ENCODE measurements around the gene CCL24. TPM values are rescaled to one million over a fixed set of nuclear protein-coding genes. Genes with fewer than 3 reads are reported as not detected.
"Not testable (repeated sequence)": the region's sequence is repeated elsewhere in the genome, so short reads cannot be mapped to it uniquely, and the experiment has no call there.

The CCL24 gene
- polyA plus RNA-seq, 3 donors = 1.2 TPM; not detected in 2

DNA sequence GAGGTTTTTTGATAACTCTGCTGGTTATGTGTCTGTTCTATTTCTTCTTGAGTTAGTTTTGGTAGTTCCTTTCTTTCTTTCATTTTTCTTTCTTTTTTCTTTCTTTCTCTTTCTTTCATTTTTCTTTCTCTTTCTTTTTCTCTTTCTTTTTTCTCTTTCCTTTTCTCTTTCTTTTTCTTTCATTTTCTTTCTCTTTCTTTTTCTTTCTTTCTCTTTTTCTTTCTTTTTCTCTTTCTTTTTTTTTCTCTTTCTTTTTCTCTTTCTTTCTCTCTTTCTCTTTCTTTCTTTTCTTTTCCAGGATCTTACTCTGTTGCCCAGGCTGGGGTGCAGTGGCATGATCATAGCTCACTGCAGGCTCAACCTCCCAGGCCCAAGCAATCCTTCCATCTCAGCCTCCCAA is 44.8 kb upstream of the CCL24 start:
- no peaks in the 10 kb centered on the region for H4K20me1 ChIP-seq (ENCODE audit: insufficient read depth, low read length)
- H2AFZ ChIP-seq (ENCODE audit: insufficient read depth, low read depth, low read length, poor library complexity, severe bottlenecking) = no peak overlapping the region
- intact Hi-C loops (cut with micrococcal nuclease) = no loop called here
- H3K27me3 ChIP-seq (ENCODE audit: control insufficient read depth in 2 of 2, insufficient read depth in 2 of 2, low read length in 2 of 2) = no peaks in the 10 kb centered on the region
- TF ChIP-seq, protein P1, sequence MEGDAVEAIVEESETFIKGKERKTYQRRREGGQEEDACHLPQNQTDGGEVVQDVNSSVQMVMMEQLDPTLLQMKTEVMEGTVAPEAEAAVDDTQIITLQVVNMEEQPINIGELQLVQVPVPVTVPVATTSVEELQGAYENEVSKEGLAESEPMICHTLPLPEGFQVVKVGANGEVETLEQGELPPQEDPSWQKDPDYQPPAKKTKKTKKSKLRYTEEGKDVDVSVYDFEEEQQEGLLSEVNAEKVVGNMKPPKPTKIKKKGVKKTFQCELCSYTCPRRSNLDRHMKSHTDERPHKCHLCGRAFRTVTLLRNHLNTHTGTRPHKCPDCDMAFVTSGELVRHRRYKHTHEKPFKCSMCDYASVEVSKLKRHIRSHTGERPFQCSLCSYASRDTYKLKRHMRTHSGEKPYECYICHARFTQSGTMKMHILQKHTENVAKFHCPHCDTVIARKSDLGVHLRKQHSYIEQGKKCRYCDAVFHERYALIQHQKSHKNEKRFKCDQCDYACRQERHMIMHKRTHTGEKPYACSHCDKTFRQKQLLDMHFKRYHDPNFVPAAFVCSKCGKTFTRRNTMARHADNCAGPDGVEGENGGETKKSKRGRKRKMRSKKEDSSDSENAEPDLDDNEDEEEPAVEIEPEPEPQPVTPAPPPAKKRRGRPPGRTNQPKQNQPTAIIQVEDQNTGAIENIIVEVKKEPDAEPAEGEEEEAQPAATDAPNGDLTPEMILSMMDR (IDR thresholded peaks at IDR 0.05) = peak; percentile 25
- DNase-seq = no peak
- no peak overlapping the region for H3K4me2 ChIP-seq (replicated peaks; ENCODE audit: extremely low read depth, low read length, poor library complexity, severe bottlenecking)
- Mint-ChIP-seq H3K4me1 (peaks cover 47% of the 10 kb centered on the region), H3K27ac (peak overlapping the region in 5 of 7 donors; percentile 67 to 89 (median 82)), H3K4me3 (peak overlapping the region in 1 of 2 donors; percentile 48), H3K27me3 (ENCODE audit: low read depth in 3 of 3) (peaks cover 2 to 7% (median 6%) of the 10 kb centered on the region in 3 donors), H3K36me3 (peaks cover 2 to 8% of the 10 kb centered on the region in 2 donors), H3K9me3 (peaks cover 0 to 2% (median 0%) of the 10 kb centered on the region in 7 donors)
- H3K36me3 ChIP-seq (replicated peaks in 1 of 2; ENCODE audit: control insufficient read depth in 1 of 2, insufficient read depth in 2 of 2, low read length in 2 of 2) = no peaks in the 10 kb centered on the region
- H3K9me3 ChIP-seq (replicated peaks in 1 of 2; ENCODE audit: control insufficient read depth in 1 of 2, insufficient read depth in 1 of 2, low read length in 2 of 2) = no peaks in the 10 kb centered on the region
- H3K9ac ChIP-seq (ENCODE audit: insufficient read depth, low read length, poor library complexity, severe bottlenecking) = no peak overlapping the region
- H3K79me2 ChIP-seq (ENCODE audit: insufficient read depth, low read length) = no peaks in the 10 kb centered on the region
- H3K27ac ChIP-seq (ENCODE audit: low read depth in 1 of 2, low read length in 2 of 2) = no peak overlapping the region
- H3K4me3 ChIP-seq (replicated peaks in 1 of 3; ENCODE audit: low read depth in 2 of 3, low read length in 3 of 3) = no peak overlapping the region
- H3K4me1 ChIP-seq (ENCODE audit: control insufficient read depth in 1 of 2, insufficient read depth in 2 of 2, low read length in 2 of 2) = peaks cover 35 to 47% of the 10 kb centered on the region in 2 donors

DNA sequence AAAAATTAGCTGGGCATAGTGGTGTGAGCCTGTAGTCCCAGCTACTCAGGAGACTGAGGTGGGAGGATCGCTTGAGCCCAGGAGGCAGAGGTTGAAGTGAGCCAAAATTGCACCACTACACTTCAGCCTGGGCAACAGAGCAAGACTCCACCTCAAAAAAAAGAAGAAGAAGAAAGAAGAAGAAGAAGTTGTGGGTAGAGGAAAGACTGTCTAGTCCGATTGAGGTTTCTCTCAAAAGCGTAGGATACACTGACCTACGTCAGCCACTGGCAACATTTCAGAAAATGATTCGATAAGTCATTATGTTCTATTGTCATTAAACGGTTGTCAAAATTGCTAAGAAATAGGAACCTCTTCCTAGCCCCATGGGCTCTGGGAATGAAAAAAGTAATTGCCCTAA is 42.9 kb upstream of the CCL24 start:
- H3K4me1 Mint-ChIP-seq = peaks cover 36% of the 10 kb centered on the region
- H3K9me3 ChIP-seq (replicated peaks in 1 of 2; ENCODE audit: control insufficient read depth in 1 of 2, insufficient read depth in 1 of 2, low read length in 2 of 2) = no peaks in the 10 kb centered on the region
- TF ChIP-seq, protein P1 (IDR thresholded peaks at IDR 0.05) = no peak
- intact Hi-C loops (cut with micrococcal nuclease) = no loop called here
- no peaks in the 10 kb centered on the region for H3K27me3 ChIP-seq (ENCODE audit: control insufficient read depth in 2 of 2, insufficient read depth in 2 of 2, low read length in 2 of 2)
- peaks cover 0 to 7% of the 10 kb centered on the region in 2 donors for H3K36me3 Mint-ChIP-seq
- peak overlapping the region in 1 of 2 donors; percentile 77 for H3K27ac ChIP-seq (ENCODE audit: low read depth in 1 of 2, low read length in 2 of 2)
- no peak overlapping the region for H2AFZ ChIP-seq (ENCODE audit: insufficient read depth, low read depth, low read length, poor library complexity, severe bottlenecking)
- H3K4me1 ChIP-seq (ENCODE audit: control insufficient read depth in 1 of 2, insufficient read depth in 2 of 2, low read length in 2 of 2) = peaks cover 28 to 36% of the 10 kb centered on the region in 2 donors
- peak overlapping the region in 1 of 3 experiments; percentile 16 for H3K4me3 ChIP-seq (replicated peaks in 1 of 3; ENCODE audit: low read depth in 2 of 3, low read length in 3 of 3)
- H3K4me2 ChIP-seq (replicated peaks; ENCODE audit: extremely low read depth, low read length, poor library complexity, severe bottlenecking) = peak overlapping the region; percentile 8
- H3K36me3 ChIP-seq (replicated peaks in 1 of 2; ENCODE audit: control insufficient read depth in 1 of 2, insufficient read depth in 2 of 2, low read length in 2 of 2) = no peaks in the 10 kb centered on the region
- 0% methylated on average over 4 of the region's 6 CpGs for WGBS (ENCODE audit: insufficient coverage)
- DNase-seq = peak; percentile 89 to 99 (median 89)
- H3K79me2 ChIP-seq (ENCODE audit: insufficient read depth, low read length) = no peaks in the 10 kb centered on the region
- no peak overlapping the region for H3K4me3 Mint-ChIP-seq
- H3K27me3 Mint-ChIP-seq (ENCODE audit: low read depth in 3 of 3) = peaks cover 2 to 5% (median 4%) of the 10 kb centered on the region in 3 donors
- H3K9ac ChIP-seq (ENCODE audit: insufficient read depth, low read length, poor library complexity, severe bottlenecking) = no peak overlapping the region
- H4K20me1 ChIP-seq (ENCODE audit: insufficient read depth, low read length) = no peaks in the 10 kb centered on the region
- peak overlapping the region; percentile 87 to 93 (median 89) for H3K27ac Mint-ChIP-seq
- peaks cover 0 to 3% (median 0%) of the 10 kb centered on the region in 7 donors for H3K9me3 Mint-ChIP-seq

DNA sequence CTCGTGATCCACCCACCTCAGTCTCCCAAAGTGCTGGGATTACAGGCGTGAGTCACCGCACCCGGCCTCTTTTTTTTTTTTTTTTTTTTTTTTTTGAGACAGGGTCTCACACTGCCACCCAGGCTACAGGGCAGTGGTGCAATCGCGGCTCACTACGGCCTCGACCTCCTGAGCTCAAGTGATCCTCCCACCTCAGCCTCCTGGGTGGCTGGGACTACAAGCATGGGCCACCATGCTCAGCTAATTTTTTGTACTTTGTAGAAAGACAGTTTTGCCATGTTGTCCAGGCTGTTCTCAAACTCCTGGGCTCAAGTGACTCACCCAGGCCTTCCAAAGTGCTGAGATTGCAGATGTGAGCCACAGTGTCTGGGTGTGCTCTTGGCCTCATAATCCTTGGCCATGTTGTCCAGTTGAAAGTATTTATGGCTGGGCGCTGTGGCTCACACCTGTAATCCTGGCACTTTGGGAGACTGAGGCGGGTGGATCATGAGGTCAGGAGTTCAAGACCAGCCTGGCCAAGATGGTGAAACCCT is 41.3 kb upstream of the CCL24 start:
- H3K4me2 ChIP-seq (replicated peaks; ENCODE audit: extremely low read depth, low read length, poor library complexity, severe bottlenecking); H3K27me3 Mint-ChIP-seq (ENCODE audit: low read depth in 3 of 3); H3K9ac ChIP-seq (ENCODE audit: insufficient read depth, low read length, poor library complexity, severe bottlenecking); H3K27ac ChIP-seq (ENCODE audit: low read depth in 1 of 2, low read length in 2 of 2); H2AFZ ChIP-seq (ENCODE audit: insufficient read depth, low read depth, low read length, poor library complexity, severe bottlenecking); H3K36me3 ChIP-seq (replicated peaks in 1 of 2; ENCODE audit: control insufficient read depth in 1 of 2, insufficient read depth in 2 of 2, low read length in 2 of 2); H3K9me3 ChIP-seq (replicated peaks in 1 of 2; ENCODE audit: control insufficient read depth in 1 of 2, insufficient read depth in 1 of 2, low read length in 2 of 2); H3K36me3 Mint-ChIP-seq; H3K79me2 ChIP-seq (ENCODE audit: insufficient read depth, low read length); H4K20me1 ChIP-seq (ENCODE audit: insufficient read depth, low read length); H3K9me3 Mint-ChIP-seq; H3K27me3 ChIP-seq (ENCODE audit: control insufficient read depth in 2 of 2, insufficient read depth in 2 of 2, low read length in 2 of 2); intact Hi-C loops (cut with micrococcal nuclease); H3K4me3 Mint-ChIP-seq; H3K4me3 ChIP-seq (replicated peaks in 1 of 3; ENCODE audit: low read depth in 2 of 3, low read length in 3 of 3): not testable (repeated sequence)
- peak in 2 of 3 donors; percentile 36 to 52 for DNase-seq
- WGBS (ENCODE audit: insufficient coverage) = 100% methylated on average over 2 of the region's 10 CpGs
- Mint-ChIP-seq H3K27ac (peak overlapping the region in 5 of 7 donors; percentile 13 to 89 (median 70)), H3K4me1 (peaks cover 39% of the 10 kb centered on the region)
- H3K4me1 ChIP-seq (ENCODE audit: control insufficient read depth in 1 of 2, insufficient read depth in 2 of 2, low read length in 2 of 2) = peaks cover 39 to 45% of the 10 kb centered on the region in 2 donors

Data from CD14-positive monocyte (primary cell).